Adrenal gland (tissue), 5 donors: Measurements from ENCODE around the gene CCDC183.

Source experiments
- POLR2A ChIP-seq, 2 donors: fragments of 450-650 bp; IDR thresholded peaks; one replicate each; pipeline ENCODE4 v1.6.1; 2017; ENCODE audit warnings: antibody characterized with exemption in 2 of 2, mild to moderate bottlenecking in 2 of 2, moderate library complexity in 1 of 2
- TF ChIP-seq, protein P1 (sequence below), 6 experiments: fragments of 450-650 bp in 4 of 6; fragments of 200-600 bp in 2 of 6; sonication (generic) in 1 of 6; IDR thresholded peaks; 1 replicate in 5 of 6; 2 replicates in 1 of 6; pipeline versions ENCODE4 v1.5.1 to v1.8.0; 2016 to 2021; ENCODE audit warnings: antibody characterized with exemption in 6 of 6, mild to moderate bottlenecking in 2 of 6, moderate library complexity in 1 of 6
- donor health status: DM: no; HTN: no; CAD: no.

DNA sequence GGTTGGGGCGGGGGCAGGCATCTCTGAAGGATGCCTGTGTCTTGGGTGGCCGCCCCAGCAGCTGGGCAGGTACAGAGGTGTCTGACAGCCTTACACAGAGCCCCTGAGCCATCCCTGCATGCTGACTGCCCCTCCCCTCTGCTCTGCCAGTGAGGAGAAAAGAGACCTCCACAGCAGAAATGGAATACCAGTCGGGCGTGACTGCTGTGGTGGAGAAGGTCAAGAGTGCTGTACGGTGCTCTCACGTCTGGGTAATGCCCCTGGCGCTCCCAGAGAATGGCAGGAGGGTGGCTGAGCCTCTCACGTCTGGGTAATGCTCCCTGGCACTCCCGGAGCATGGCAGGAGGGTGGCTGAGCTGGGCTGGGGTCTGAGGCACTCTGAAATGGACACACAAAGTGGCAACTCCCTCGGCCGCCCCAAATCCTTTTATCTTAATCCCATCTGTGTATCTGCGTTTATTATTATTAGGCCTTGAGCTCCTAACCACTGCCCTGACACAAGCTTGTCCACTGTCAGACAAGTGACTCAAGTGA, 9.1 kb downstream of the CCDC183 start:
- TF ChIP-seq, protein P1, sequence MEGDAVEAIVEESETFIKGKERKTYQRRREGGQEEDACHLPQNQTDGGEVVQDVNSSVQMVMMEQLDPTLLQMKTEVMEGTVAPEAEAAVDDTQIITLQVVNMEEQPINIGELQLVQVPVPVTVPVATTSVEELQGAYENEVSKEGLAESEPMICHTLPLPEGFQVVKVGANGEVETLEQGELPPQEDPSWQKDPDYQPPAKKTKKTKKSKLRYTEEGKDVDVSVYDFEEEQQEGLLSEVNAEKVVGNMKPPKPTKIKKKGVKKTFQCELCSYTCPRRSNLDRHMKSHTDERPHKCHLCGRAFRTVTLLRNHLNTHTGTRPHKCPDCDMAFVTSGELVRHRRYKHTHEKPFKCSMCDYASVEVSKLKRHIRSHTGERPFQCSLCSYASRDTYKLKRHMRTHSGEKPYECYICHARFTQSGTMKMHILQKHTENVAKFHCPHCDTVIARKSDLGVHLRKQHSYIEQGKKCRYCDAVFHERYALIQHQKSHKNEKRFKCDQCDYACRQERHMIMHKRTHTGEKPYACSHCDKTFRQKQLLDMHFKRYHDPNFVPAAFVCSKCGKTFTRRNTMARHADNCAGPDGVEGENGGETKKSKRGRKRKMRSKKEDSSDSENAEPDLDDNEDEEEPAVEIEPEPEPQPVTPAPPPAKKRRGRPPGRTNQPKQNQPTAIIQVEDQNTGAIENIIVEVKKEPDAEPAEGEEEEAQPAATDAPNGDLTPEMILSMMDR (IDR thresholded peaks at IDR 0.05): no peak
- TF ChIP-seq POLR2A (IDR thresholded peaks at IDR 0.05): no peak
